HEK293 (cell line): ENCODE data around the gene DCDC1.

Experiments used
- CTCF ChIP-seq: fragments of 450-650 bp; formaldehyde crosslinking; IDR thresholded peaks from 2 replicates; pipeline ENCODE4 v1.5.1; 2016; ENCODE audit warnings: missing biosample characterization, missing genetic modification characterization
- KLF10 ChIP-seq: fragments of 450-650 bp; IDR thresholded peaks from 2 replicates; pipeline ENCODE4 v1.5.1; 2018; ENCODE audit warnings: missing biosample characterization, mild to moderate bottlenecking, missing genetic modification characterization
- OSR2 ChIP-seq: fragments of 450-650 bp; formaldehyde crosslinking; IDR thresholded peaks from 2 replicates; pipeline ENCODE4 v1.5.1; 2016; ENCODE audit warnings: missing biosample characterization, missing genetic modification characterization
- ZNF121 ChIP-seq: fragments of 450-650 bp; formaldehyde crosslinking; IDR thresholded peaks from 2 replicates; pipeline ENCODE4 v1.5.1; 2016; ENCODE audit warnings: missing biosample characterization, missing genetic modification characterization
- ZNF23 ChIP-seq: fragments of 450-650 bp; formaldehyde crosslinking; IDR thresholded peaks from 2 replicates; pipeline ENCODE4 v1.5.1; 2016; ENCODE audit warnings: missing biosample characterization, missing genetic modification characterization, borderline replicate concordance
- ZNF239 ChIP-seq: fragments of 450-650 bp; formaldehyde crosslinking; IDR thresholded peaks from 2 replicates; pipeline ENCODE4 v1.5.1; 2016; ENCODE audit warnings: missing biosample characterization, missing genetic modification characterization
- ZNF707 ChIP-seq: fragments of 450-650 bp; formaldehyde crosslinking; IDR thresholded peaks from 2 replicates; pipeline ENCODE4 v1.5.1; 2016; ENCODE audit warnings: missing biosample characterization, missing genetic modification characterization
- TF ChIP-seq, protein P1 (sequence below): IDR thresholded peaks from 2 replicates; pipeline ENCODE4 v1.6.1; 2011; ENCODE audit warnings: mild to moderate bottlenecking, low read depth, low read length, borderline replicate concordance
- TF ChIP-seq, protein P2 (sequence below): fragments of 450-650 bp; formaldehyde crosslinking; IDR thresholded peaks from 2 replicates; pipeline ENCODE4 v1.5.1; 2017; ENCODE audit warnings: missing biosample characterization, missing genetic modification characterization

DNA sequence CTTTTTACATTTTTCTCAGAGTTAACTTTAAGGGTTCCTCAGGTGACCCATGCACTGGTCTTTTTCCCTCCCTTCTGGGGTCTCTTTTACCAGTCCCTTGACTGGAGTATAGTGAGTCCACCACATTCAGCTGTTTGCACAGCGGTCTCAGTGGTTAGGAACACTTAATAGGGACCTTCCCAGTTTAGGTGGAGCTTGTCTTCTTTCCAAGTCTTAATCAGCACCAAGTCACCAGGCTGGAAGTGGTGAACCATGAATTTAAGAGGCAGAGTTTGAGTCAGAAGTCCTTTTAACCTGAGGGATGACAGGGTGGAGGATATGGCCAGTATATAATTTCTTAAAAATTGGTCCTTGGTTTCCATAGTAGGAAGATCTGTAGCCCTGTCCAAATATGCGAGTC lies 433.7 kb downstream of the DCDC1 start:
- TF ChIP-seq KLF10 (tag by site-specific recombination) (no peak), CTCF (tag by site-specific recombination) (no peak), ZNF121 (no peak), OSR2 (tag by site-specific recombination) (no peak), ZNF23 (tag by site-specific recombination) (no peak), ZNF239 (tag by site-specific recombination) (no peak), ZNF707 (tag by site-specific recombination) (no peak)
- TF ChIP-seq, protein P1, sequence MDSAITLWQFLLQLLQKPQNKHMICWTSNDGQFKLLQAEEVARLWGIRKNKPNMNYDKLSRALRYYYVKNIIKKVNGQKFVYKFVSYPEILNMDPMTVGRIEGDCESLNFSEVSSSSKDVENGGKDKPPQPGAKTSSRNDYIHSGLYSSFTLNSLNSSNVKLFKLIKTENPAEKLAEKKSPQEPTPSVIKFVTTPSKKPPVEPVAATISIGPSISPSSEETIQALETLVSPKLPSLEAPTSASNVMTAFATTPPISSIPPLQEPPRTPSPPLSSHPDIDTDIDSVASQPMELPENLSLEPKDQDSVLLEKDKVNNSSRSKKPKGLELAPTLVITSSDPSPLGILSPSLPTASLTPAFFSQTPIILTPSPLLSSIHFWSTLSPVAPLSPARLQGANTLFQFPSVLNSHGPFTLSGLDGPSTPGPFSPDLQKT = no peak
- TF ChIP-seq, protein P2, sequence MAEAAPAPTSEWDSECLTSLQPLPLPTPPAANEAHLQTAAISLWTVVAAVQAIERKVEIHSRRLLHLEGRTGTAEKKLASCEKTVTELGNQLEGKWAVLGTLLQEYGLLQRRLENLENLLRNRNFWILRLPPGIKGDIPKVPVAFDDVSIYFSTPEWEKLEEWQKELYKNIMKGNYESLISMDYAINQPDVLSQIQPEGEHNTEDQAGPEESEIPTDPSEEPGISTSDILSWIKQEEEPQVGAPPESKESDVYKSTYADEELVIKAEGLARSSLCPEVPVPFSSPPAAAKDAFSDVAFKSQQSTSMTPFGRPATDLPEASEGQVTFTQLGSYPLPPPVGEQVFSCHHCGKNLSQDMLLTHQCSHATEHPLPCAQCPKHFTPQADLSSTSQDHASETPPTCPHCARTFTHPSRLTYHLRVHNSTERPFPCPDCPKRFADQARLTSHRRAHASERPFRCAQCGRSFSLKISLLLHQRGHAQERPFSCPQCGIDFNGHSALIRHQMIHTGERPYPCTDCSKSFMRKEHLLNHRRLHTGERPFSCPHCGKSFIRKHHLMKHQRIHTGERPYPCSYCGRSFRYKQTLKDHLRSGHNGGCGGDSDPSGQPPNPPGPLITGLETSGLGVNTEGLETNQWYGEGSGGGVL (tag by site-specific recombination) = no peak
